ENCODE results near the gene CBFA2T3. TPM values are rescaled to one million over a fixed set of nuclear protein-coding genes. Genes with fewer than 3 reads are reported as not detected.
A peak's percentile ranks its signal among the peaks of the same experiment; 100 is the strongest.

Gene CBFA2T3
- total and polyA plus RNA-seq, 2 of the 13 experiments (the other 11 are each of a cell fraction or from before 2014, with no cell fraction given) = 0.05 TPM; not detected in 1

DNA sequence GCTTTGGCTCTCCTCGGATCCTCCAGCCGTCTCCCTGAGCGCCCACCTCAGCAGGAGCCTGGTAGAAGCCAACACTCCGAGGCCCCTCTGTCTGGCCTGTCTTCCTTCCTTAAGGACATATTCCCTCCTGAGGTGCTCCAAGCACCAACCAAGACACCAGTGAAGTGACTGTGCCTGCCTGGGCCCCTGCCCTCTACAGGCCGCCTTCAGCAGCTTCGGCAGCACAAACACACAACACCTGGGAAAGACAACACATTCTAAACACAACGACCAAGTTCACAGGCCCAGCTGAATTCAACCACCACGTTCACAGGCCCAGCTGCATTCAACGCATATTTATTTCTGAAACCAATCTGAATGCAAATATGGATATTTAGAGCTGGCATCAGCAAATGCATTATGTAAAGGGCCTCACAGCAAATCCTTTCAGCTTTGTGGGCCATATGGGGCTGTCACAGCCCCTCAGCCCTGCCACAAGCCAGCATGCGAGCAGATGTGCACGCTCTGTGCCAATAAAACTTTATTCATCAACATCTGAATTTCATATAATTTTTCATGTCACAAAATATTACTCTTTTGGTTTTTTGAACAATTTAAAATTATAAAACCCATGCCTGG is 132.5 kb downstream of the CBFA2T3 start:
- Histone ChIP-seq H3K27me3 (ENCODE audit: control insufficient read depth in 1 of 2, insufficient read depth in 2 of 2, low read length in 2 of 2) (no peaks in the 10 kb centered on the region), H3K27ac (ENCODE audit: extremely low read length, insufficient read depth, low read length) (no peak overlapping the region), H2AFZ (ENCODE audit: low read length) (no peak overlapping the region), H3K36me3 (replicated peaks in 1 of 2; ENCODE audit: control insufficient read depth in 1 of 2, insufficient read depth in 2 of 2, low read length in 2 of 2) (no peaks in the 10 kb centered on the region; a peak in 2 of 5 replicates), H3K9me3 (ENCODE audit: low read length) (no peaks in the 10 kb centered on the region), H4K20me1 (ENCODE audit: insufficient read depth, low read length) (no peaks in the 10 kb centered on the region), H3K4me3 (replicated peaks in 1 of 3; ENCODE audit: insufficient read depth in 1 of 3, low read depth in 2 of 3, low read length in 3 of 3) (no peak overlapping the region), H3K4me1 (ENCODE audit: insufficient read depth, low read length) (no peaks in the 10 kb centered on the region), H3K79me2 (ENCODE audit: insufficient read depth, low read length) (no peaks in the 10 kb centered on the region), H3K9ac (ENCODE audit: insufficient read depth, low read depth, low read length) (no peak overlapping the region), H3K4me2 (ENCODE audit: low read depth, low read length) (no peak overlapping the region)
- DNase-seq (ENCODE audit: low spot score) (no peak), ATAC-seq (peak; percentile 29; the same call in 2 of the 3 replicates), FAIRE-seq (no peak)
- CTCF ChIA-PET (ENCODE audit: low intra/inter-chr PET ratio, low total read pairs) = no interaction called here
- intact Hi-C loops (cut with micrococcal nuclease; ENCODE audit: unreplicated experiment) (no loop called here), in situ Hi-C loops (cut with HindIII; ENCODE audit: extremely low pct_ligation_motif_present, low pct_unique_long_range_greater_than_20kb) (no loop called here)
- POLR2A ChIA-PET = no interaction called here
- 61% methylated on average over 11 of the region's 11 CpGs for whole genome bisulfite sequencing (ENCODE audit: low lambda C conversion rate)
- no TSS peak for BruUV-seq (replicated peaks)
- no peak for TF ChIP-seq ZMYM2 (CRISPR knock-in tag; IDR thresholded peaks at IDR 0.05)
- TF ChIP-seq, protein P1, sequence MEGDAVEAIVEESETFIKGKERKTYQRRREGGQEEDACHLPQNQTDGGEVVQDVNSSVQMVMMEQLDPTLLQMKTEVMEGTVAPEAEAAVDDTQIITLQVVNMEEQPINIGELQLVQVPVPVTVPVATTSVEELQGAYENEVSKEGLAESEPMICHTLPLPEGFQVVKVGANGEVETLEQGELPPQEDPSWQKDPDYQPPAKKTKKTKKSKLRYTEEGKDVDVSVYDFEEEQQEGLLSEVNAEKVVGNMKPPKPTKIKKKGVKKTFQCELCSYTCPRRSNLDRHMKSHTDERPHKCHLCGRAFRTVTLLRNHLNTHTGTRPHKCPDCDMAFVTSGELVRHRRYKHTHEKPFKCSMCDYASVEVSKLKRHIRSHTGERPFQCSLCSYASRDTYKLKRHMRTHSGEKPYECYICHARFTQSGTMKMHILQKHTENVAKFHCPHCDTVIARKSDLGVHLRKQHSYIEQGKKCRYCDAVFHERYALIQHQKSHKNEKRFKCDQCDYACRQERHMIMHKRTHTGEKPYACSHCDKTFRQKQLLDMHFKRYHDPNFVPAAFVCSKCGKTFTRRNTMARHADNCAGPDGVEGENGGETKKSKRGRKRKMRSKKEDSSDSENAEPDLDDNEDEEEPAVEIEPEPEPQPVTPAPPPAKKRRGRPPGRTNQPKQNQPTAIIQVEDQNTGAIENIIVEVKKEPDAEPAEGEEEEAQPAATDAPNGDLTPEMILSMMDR (CRISPR knock-in tag; IDR thresholded peaks at IDR 0.05) = peak; percentile 28
- TF ChIP-seq, protein P2, sequence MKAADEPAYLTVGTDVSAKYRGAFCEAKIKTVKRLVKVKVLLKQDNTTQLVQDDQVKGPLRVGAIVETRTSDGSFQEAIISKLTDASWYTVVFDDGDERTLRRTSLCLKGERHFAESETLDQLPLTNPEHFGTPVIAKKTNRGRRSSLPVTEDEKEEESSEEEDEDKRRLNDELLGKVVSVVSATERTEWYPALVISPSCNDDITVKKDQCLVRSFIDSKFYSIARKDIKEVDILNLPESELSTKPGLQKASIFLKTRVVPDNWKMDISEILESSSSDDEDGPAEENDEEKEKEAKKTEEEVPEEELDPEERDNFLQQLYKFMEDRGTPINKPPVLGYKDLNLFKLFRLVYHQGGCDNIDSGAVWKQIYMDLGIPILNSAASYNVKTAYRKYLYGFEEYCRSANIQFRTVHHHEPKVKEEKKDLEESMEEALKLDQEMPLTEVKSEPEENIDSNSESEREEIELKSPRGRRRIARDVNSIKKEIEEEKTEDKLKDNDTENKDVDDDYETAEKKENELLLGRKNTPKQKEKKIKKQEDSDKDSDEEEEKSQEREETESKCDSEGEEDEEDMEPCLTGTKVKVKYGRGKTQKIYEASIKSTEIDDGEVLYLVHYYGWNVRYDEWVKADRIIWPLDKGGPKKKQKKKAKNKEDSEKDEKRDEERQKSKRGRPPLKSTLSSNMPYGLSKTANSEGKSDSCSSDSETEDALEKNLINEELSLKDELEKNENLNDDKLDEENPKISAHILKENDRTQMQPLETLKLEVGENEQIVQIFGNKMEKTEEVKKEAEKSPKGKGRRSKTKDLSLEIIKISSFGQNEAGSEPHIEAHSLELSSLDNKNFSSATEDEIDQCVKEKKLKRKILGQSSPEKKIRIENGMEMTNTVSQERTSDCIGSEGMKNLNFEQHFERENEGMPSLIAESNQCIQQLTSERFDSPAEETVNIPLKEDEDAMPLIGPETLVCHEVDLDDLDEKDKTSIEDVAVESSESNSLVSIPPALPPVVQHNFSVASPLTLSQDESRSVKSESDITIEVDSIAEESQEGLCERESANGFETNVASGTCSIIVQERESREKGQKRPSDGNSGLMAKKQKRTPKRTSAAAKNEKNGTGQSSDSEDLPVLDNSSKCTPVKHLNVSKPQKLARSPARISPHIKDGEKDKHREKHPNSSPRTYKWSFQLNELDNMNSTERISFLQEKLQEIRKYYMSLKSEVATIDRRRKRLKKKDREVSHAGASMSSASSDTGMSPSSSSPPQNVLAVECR (CRISPR knock-in tag; IDR thresholded peaks at IDR 0.05; ENCODE audit: borderline replicate concordance) = no peak
- TF ChIP-seq, protein P3, sequence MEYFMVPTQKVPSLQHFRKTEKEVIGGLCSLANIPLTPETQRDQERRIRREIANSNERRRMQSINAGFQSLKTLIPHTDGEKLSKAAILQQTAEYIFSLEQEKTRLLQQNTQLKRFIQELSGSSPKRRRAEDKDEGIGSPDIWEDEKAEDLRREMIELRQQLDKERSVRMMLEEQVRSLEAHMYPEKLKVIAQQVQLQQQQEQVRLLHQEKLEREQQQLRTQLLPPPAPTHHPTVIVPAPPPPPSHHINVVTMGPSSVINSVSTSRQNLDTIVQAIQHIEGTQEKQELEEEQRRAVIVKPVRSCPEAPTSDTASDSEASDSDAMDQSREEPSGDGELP (IDR thresholded peaks at IDR 0.05; ENCODE audit: borderline replicate concordance, low read depth) = no peak
- TF ChIP-seq CENPX (CRISPR knock-in tag; IDR thresholded peaks at IDR 0.05) = no peak
- no peak for TF ChIP-seq ZSCAN30 (CRISPR knock-in tag; IDR thresholded peaks at IDR 0.05)
- no peak for TF ChIP-seq ZNF337 (CRISPR knock-in tag; IDR thresholded peaks at IDR 0.05; ENCODE audit: borderline replicate concordance, low read depth)
- TF ChIP-seq ONECUT2 (CRISPR knock-in tag; IDR thresholded peaks at IDR 0.05) = no peak

Data from HepG2 (cell line).